GM12872 (cell line): ENCODE data around the gene FER.

Source experiments
- TF ChIP-seq, protein P1 (sequence below): IDR thresholded peaks from 3 replicates; pipeline ENCODE4 v1.5.1; 2011; ENCODE audit warnings: low read depth, mild to moderate bottlenecking, low read length, moderate library complexity; ENCODE audit not compliant: insufficient read depth

The FER gene

DNA sequence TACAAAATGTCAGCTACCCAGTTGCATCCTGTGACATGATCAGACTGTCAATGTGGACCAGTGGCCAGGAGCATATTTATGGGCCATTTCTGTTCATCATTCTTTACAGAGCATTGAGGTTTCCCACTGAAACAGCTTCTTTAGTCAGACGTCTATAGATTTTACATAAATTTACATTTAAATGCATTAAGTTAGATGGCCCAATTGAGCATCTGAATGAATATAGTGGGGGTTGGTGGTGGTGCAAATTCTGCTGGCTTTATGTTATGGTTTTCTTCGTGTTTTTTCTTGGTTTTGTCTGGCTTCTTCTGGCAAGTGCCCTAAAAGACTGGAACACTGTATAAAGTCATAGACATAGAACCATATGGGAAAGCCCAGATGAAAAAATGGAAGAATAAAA lies 448.0 kb downstream of the FER start:
- TF ChIP-seq, protein P1, sequence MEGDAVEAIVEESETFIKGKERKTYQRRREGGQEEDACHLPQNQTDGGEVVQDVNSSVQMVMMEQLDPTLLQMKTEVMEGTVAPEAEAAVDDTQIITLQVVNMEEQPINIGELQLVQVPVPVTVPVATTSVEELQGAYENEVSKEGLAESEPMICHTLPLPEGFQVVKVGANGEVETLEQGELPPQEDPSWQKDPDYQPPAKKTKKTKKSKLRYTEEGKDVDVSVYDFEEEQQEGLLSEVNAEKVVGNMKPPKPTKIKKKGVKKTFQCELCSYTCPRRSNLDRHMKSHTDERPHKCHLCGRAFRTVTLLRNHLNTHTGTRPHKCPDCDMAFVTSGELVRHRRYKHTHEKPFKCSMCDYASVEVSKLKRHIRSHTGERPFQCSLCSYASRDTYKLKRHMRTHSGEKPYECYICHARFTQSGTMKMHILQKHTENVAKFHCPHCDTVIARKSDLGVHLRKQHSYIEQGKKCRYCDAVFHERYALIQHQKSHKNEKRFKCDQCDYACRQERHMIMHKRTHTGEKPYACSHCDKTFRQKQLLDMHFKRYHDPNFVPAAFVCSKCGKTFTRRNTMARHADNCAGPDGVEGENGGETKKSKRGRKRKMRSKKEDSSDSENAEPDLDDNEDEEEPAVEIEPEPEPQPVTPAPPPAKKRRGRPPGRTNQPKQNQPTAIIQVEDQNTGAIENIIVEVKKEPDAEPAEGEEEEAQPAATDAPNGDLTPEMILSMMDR = no peak

DNA sequence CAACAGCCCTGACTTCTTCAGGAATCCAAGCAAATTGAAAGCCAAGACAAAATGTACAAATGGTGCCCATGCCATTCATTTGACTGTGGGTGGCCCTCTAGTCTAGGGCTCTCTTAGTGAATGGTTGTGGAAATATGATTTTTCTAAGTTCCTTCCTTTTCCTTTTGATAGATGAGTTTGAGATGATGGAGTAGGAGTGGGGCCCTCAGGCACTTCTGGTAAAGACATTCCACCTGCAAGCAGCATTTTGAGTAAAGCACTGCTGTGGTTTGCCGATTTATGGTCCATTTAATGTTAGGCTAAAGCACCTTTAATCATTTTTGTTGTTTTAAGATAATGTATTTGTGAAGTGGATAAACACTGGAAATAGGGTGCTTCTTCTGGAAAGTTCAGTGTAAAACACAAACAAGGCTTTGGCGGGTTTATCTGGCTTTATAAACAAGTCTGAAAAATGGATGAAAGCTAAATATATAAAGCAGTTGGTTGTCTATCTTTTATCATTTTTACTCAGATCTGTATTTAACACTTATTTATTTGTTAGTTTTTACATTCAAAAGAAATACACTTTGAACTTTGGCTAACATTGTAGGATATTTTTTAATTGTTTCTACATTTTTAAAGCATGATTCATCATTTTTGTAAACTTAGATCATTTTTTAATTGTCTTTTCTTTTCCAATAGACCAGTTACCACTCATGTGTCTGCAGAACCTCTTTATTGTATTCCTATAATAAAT lies 448.6 kb downstream of the FER start:
- TF ChIP-seq, protein P1 = no peak

DNA sequence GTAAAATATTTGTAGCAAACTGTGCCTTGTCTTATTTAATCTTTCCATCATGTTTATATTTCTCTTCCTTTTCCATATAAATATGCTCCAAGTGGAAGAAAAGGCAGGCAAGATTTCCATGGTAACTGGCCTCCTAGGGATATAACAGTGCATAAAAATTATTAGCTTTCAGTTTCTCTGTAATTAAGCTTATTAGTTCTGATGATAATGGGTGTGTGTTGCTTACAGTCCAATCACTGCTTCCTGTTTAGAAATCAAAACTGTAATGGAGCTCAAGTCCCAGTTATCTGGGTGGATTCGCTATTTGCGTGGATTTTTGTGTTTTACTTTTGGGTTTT lies 449.1 kb downstream of the FER start:
- TF ChIP-seq, protein P1 = no peak

DNA sequence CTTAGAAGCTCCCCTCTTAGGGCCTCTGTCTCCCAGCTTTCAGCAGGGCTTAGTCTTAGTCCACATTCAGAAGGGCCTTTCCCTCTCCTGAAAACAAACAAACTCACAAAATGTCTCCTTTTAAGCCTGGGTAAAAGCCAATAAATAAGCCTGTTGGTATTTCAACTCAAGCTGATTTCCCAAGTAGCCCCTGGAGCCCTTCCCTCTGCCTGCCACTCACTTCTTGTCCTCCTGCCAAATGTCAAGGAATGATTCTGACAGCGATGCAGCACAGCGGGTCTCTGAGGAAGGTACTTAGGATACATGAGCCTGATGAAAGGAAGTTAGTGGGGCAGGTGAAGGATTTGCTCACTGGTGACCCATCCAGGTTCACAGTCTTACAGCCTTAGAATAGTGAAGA lies 451.6 kb downstream of the FER start:
- TF ChIP-seq, protein P1 = no peak

DNA sequence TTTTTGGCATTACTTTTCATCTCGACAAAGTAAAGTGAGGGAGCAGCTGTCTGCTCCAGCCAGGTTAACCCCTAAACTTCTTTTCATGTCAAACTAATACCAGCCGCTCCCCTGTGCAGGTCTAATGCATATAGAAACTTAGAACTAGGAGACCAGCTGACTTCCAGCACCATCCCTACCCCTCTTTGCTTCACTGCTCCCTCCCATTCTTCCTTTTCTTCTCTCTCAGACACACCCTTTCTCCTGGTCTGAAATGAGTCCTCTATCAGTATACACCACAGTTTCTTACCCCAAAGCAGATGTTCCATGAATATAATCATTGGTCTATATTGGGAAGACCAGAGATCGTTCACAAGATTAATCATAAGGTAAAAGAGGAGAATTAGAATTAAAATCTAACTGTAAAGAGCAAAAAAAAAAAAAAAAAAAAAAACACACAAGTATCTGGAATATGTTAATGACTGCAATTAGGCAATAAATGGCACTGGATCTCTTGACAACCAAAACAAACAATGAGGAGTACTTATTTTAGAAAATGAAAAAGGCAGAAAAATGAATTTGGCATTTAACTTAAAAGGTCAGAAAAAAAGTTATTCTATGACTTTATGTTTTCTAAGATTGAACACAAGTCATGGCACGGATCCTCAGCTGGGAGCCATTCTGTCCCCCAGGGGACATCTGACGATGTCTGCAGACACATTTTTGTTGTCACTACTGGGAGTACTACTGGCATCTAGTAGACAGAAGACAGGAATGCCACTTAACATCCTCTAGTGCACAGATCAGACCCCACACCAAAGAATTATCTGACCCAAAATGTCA lies 452.3 kb downstream of the FER start:
- TF ChIP-seq, protein P1 = no peak

DNA sequence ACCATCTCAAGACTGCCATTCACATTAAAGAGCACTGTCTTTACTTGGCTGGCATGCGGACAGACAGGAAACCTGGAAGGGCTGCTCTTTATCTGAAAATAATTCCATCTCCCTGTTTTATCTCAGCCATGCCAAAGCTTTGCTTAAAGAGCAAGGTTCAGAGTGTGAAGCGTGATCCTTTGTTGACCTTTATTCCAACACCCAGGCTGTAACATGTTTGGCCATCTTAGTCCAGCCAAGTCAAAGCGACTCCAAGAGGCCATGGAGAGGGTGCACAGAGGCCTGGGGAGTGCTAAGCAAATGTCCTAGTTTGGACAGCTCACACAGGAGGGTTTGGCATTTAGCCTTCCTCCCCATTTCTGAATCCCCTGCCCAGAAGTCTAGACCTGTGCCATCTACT lies 467.3 kb downstream of the FER start:
- TF ChIP-seq, protein P1 = no peak

DNA sequence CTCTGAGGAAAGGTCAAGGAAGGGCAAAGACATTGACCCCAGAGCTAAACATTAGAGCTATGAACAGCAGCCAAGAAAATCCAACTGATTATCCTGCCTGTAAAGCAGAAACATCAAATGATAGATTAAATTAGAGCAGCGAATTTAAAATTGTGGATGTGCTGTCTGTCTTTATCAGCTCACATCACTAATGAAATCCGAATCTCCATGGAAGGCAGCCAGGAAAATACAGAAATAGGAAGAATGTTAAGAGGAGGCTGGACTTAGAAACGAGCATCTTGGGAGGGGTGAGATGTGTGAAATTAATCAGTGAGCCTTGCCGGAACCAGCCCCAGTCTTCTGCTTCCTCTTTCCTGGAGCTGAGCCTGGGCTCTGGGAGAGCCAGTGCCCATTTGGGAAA lies 471.1 kb downstream of the FER start:
- TF ChIP-seq, protein P1 = no peak
